NT2/D1 (cell line): ENCODE data around the gene TTI1.

Experiments used
- SUZ12 ChIP-seq: IDR thresholded peaks from 2 replicates; pipeline ENCODE4 v1.6.1; 2011; ENCODE audit not compliant: insufficient read length, insufficient read depth; ENCODE audit errors: extremely low read depth
- YY1 ChIP-seq: IDR thresholded peaks from 2 replicates; pipeline ENCODE4 v1.6.1; 2011; ENCODE audit not compliant: insufficient read length, insufficient read depth
- ZNF274 ChIP-seq: IDR thresholded peaks from 2 replicates; pipeline ENCODE4 v1.6.1; 2011; ENCODE audit warnings: mild to moderate bottlenecking, low read depth, low read length

DNA sequence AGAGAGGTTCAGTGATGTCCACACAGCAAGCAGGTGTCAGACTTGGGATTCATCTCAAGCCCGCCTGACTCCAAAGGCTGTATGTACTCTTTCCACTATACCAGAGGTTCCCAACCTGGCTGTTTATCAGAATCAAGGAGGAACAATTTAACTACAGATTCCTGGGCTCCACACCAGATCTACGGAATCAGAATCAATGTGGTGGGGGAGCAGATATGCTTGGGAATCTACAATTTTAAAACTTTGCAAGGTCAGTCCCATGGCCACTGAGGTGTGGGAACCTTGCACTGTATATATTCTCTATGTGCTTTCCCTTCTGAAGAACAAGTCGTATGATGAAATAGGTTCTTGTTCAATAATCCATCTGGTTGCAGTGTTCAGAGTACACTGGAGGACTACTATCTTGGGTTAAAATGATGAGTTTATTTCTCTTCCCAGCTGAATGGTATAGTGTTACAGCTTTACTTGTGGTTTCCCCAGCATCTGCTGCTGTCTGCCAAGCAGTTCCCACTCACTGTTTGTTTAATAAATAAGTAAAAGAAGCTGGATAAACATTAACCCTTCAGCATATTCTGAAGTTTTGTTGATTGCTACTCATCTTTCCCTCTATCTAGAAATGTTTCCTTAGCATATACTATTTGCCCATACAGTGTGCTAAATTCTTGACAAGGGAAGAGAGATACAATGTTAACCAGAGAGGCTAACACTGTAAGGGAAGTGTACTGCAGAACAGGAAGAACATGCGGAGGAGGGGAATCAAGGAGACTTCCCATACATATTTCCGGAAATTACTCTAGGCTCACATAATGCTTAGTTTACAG is 9.9 kb downstream of the TTI1 start:
- TF ChIP-seq SUZ12: no peak
- no peak for TF ChIP-seq ZNF274
- TF ChIP-seq YY1: no peak
